K562 (cell line): ENCODE results near the gene MTARC2. TPM values are rescaled to one million over a fixed set of nuclear protein-coding genes. Genes with fewer than 3 reads are reported as not detected.

Experiments
- GATAD2B ChIP-seq: fragments of 450-650 bp; IDR thresholded peaks from 2 replicates; pipeline ENCODE4 v1.6.1; 2017; ENCODE audit warnings: mild to moderate bottlenecking, borderline replicate concordance
- HMG20A ChIP-seq: fragments of 450-650 bp; formaldehyde crosslinking; conservative IDR thresholded peaks from 2 replicates; pipeline ENCODE4 v1.4.0; 2020; ENCODE audit warnings: mild to moderate bottlenecking, mixed read lengths
- MCM3 ChIP-seq: fragments of 450-650 bp; IDR thresholded peaks from 2 replicates; pipeline ENCODE4 v1.6.1; 2016
- PTBP1 ChIP-seq: fragments of 200-400 bp; formaldehyde crosslinking; IDR thresholded peaks from 2 replicates; pipeline ENCODE4 v1.6.1; 2017; ENCODE audit warnings: low read depth, low read length
- SNIP1 ChIP-seq: fragments of 450-650 bp; IDR thresholded peaks from 2 replicates; pipeline ENCODE4 v1.7.1; 2017; ENCODE audit warnings: low read depth, mild to moderate bottlenecking
- SNRNP70 ChIP-seq: fragments of 200-400 bp; formaldehyde crosslinking; optimal IDR thresholded peaks from 2 replicates; pipeline ENCODE3; 2017; ENCODE audit warnings: low read depth, low read length
- ZNF79 ChIP-seq: fragments of 250-450 bp; sonication (Bioruptor Pico); IDR thresholded peaks from 2 replicates; pipeline ENCODE4 v1.4.0; 2020; ENCODE audit warnings: low read depth, mild to moderate bottlenecking, moderate library complexity
- polyA plus RNA-seq, 8 experiments: library from polyadenylated mRNA; depleted of rRNA in 4 of 8; stranded (reverse) in 5 of 8; unstranded in 3 of 8; fragments of >200 nt; fragmentation: Nextera tagmentation in 2 of 8; fragmentation: Illumina TruSeq in 1 of 8; extraction: Ambion mirVana in 2 of 8; extraction: Trizol in 1 of 8; gene quantifications; 2 replicates each; pipeline versions ENCODE4 v1.2.1 to v1.2.3, GENCODE V29; 2011 to 2014; ENCODE audit warnings: inconsistent platforms in 1 of 8, missing spikeins in 1 of 8
- total RNA-seq, 7 experiments: library from RNA; depleted of rRNA in 6 of 7; stranded (reverse); fragments of >200 nt in 6 of 7; fragmentation: Illumina TruSeq in 2 of 7; extraction: Trizol in 2 of 7; gene quantifications; 2 replicates each; pipeline versions ENCODE4 v1.2.1 to v1.2.3, GENCODE V29; 2011 to 2021; ENCODE audit warnings: low replicate concordance in 1 of 7
- TF ChIP-seq, protein P1 (sequence below): fragments of 200-600 bp; sonication (generic); IDR thresholded peaks from one replicate; pipeline ENCODE4 v1.6.1; 2012; ENCODE audit warnings: mild to moderate bottlenecking, low read depth, low read length, inconsistent platforms

Gene MTARC2
- total and polyA plus RNA-seq, 9 of the 15 experiments (the other 6 are each of a cell fraction or from before 2014, with no cell fraction given): 0.03 to 0.35 TPM; not detected in 7

DNA sequence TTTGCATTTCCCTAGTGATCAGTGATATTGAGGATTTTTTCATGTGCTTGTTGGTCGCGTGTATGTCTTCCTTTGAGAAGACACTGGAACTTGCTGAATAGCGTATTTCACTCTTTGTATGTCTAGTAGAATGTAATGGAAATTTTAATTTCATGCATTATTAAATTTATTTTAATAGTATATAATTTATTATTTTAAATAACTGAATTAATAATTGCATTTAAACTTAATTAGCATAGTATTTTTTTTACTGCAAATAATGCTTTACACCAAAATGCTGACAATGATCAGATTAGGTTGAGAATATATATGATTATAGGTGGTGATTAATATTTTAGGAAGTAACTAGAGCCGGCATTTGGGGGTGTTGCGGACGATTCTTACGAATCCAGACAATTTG lies 28.1 kb downstream of the MTARC2 start (continued):
- TF ChIP-seq, protein P1, sequence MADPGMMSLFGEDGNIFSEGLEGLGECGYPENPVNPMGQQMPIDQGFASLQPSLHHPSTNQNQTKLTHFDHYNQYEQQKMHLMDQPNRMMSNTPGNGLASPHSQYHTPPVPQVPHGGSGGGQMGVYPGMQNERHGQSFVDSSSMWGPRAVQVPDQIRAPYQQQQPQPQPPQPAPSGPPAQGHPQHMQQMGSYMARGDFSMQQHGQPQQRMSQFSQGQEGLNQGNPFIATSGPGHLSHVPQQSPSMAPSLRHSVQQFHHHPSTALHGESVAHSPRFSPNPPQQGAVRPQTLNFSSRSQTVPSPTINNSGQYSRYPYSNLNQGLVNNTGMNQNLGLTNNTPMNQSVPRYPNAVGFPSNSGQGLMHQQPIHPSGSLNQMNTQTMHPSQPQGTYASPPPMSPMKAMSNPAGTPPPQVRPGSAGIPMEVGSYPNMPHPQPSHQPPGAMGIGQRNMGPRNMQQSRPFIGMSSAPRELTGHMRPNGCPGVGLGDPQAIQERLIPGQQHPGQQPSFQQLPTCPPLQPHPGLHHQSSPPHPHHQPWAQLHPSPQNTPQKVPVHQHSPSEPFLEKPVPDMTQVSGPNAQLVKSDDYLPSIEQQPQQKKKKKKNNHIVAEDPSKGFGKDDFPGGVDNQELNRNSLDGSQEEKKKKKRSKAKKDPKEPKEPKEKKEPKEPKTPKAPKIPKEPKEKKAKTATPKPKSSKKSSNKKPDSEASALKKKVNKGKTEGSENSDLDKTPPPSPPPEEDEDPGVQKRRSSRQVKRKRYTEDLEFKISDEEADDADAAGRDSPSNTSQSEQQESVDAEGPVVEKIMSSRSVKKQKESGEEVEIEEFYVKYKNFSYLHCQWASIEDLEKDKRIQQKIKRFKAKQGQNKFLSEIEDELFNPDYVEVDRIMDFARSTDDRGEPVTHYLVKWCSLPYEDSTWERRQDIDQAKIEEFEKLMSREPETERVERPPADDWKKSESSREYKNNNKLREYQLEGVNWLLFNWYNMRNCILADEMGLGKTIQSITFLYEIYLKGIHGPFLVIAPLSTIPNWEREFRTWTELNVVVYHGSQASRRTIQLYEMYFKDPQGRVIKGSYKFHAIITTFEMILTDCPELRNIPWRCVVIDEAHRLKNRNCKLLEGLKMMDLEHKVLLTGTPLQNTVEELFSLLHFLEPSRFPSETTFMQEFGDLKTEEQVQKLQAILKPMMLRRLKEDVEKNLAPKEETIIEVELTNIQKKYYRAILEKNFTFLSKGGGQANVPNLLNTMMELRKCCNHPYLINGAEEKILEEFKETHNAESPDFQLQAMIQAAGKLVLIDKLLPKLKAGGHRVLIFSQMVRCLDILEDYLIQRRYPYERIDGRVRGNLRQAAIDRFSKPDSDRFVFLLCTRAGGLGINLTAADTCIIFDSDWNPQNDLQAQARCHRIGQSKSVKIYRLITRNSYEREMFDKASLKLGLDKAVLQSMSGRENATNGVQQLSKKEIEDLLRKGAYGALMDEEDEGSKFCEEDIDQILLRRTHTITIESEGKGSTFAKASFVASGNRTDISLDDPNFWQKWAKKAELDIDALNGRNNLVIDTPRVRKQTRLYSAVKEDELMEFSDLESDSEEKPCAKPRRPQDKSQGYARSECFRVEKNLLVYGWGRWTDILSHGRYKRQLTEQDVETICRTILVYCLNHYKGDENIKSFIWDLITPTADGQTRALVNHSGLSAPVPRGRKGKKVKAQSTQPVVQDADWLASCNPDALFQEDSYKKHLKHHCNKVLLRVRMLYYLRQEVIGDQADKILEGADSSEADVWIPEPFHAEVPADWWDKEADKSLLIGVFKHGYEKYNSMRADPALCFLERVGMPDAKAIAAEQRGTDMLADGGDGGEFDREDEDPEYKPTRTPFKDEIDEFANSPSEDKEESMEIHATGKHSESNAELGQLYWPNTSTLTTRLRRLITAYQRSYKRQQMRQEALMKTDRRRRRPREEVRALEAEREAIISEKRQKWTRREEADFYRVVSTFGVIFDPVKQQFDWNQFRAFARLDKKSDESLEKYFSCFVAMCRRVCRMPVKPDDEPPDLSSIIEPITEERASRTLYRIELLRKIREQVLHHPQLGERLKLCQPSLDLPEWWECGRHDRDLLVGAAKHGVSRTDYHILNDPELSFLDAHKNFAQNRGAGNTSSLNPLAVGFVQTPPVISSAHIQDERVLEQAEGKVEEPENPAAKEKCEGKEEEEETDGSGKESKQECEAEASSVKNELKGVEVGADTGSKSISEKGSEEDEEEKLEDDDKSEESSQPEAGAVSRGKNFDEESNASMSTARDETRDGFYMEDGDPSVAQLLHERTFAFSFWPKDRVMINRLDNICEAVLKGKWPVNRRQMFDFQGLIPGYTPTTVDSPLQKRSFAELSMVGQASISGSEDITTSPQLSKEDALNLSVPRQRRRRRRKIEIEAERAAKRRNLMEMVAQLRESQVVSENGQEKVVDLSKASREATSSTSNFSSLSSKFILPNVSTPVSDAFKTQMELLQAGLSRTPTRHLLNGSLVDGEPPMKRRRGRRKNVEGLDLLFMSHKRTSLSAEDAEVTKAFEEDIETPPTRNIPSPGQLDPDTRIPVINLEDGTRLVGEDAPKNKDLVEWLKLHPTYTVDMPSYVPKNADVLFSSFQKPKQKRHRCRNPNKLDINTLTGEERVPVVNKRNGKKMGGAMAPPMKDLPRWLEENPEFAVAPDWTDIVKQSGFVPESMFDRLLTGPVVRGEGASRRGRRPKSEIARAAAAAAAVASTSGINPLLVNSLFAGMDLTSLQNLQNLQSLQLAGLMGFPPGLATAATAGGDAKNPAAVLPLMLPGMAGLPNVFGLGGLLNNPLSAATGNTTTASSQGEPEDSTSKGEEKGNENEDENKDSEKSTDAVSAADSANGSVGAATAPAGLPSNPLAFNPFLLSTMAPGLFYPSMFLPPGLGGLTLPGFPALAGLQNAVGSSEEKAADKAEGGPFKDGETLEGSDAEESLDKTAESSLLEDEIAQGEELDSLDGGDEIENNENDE: no peak
- TF ChIP-seq GATAD2B (no peak), SNIP1 (no peak), PTBP1 (no peak), MCM3 (no peak), ZNF79 (CRISPR knock-in tag) (no peak), SNRNP70 (no peak), HMG20A (CRISPR knock-in tag) (no peak)
